Activated CD8-positive, alpha-beta memory T cell treated with anti-CD3 and anti-CD28 coated beads for 36 hours (primary cell): Measurements from ENCODE around the gene UNKL. TPM values are rescaled to one million over a fixed set of nuclear protein-coding genes. Genes with fewer than 3 reads are reported as not detected.

Experiments
- CTCF ChIA-PET: fragments of 350-600 bp; sonication (Branson Sonifier 250); formaldehyde crosslinking; loops from one replicate; lab custom pipeline; 2021; ENCODE audit warnings: antibody characterized with exemption; lab: Charles Lee
- POLR2A ChIA-PET: fragments of 350-600 bp; sonication (Branson Sonifier 250); formaldehyde crosslinking; loops from one replicate; lab custom pipeline; 2021; ENCODE audit warnings: antibody characterized with exemption; lab: Charles Lee
- total RNA-seq, 2 experiments: library from RNA; stranded (reverse); gene quantifications; one replicate each; pipeline ENCODE4 v1.2.3, GENCODE V29; 2021

Gene UNKL
- total RNA-seq, 2 experiments from 2014 or later = 35.7 to 36.0 TPM

DNA sequence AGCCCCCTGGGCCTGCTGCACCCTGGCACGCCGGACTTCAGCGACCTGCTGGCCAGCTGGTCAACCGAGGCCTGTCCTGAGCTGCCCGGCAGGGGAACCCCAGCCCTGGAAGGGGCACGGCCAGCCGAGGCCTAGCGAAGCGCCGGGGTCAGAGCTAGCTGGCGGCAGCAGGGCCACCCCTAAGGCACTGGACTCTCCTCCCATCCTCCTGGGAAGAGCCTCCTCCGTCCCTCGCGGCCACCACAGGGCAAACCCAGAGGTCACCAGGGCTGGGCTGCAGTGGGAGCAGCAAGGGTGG, 18.7 kb upstream of the UNKL start:
- POLR2A ChIA-PET = no interaction called here
- CTCF ChIA-PET = interaction anchor here (1.2 kb wide), 1 partner anchor 59 kb away, joined by 3 read pairs; no protein-coding TSS in a partner anchor

DNA sequence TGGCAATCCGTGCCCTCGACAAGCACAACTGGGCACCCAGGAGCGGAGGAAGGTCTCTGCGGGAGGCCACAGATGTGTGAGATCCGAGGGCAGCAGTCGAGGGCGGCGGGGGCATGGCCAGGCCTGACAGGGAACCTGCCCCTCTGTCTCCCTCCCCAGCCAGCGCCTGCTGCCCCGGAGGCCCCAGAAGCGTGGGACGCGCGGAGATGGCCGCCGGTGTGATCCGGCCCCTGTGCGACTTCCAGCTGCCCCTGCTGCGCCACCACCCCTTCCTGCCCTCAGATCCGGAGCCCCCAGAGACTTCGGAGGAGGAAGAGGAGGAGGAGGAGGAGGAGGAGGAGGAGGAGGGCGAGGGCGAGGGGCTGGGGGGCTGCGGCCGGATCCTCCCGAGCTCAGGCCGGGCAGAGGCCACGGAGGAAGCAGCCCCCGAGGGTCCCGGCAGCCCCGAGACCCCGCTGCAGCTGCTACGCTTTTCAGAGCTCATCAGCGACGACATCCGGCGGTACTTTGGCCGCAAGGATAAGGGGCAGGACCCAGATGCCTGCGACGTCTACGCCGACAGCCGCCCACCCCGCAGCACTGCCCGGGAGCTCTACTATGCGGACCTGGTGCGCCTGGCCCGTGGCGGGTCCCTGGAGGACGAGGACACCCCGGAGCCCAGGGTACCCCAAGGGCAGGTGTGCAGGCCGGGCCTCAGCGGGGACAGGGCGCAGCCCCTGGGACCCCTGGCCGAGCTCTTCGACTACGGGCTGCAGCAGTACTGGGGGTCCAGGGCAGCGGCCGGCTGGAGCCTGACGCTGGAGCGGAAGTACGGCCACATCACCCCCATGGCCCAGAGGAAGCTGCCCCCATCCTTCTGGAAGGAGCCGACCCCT, 18.1 kb upstream of the UNKL start:
- POLR2A ChIA-PET = no interaction called here
- CTCF ChIA-PET = interaction anchor here (1.2 kb wide), 1 partner anchor 60 kb away, joined by 3 read pairs; no protein-coding TSS in a partner anchor

DNA sequence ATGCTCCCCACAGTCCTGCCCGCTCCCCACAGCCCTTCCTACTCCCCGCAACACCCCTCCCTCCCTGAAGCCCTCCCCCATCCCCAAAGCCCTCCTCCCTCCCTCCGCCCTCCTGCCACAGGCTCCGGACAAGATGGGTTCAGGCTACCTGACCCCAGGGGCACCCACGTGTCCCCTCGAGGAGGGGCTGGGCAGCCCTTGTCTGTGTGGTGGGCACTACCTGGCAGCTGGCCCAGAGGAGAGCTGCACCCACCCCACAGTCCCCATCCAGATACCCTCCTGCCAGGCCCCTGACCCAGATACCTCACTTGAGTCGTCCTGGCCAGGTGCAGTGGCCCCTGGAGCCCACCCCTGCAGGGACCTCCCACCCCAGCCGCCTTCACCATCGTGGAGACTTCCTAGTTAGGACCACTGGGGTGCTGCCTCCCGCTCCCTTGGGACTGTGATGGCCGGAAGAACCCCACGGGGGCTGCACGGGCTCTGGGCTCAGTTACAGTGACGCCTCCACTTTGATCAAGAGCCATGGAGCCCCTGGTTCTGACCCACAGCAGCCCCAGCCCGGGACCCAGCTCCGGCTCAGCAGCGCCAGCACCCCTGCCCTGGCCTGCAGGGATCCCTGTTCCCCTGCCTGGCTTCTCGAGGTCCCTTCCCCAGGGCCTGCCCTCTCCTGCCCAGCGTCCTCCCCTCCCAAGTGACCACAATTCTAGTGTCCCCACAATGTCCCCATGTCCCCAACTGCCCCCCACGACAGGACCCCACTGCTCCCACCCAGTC, 17.2 kb upstream of the UNKL start:
- ChIA-PET POLR2A (no interaction called here), CTCF (interaction anchor here (0.5 kb wide), 1 partner anchor 41 kb away, joined by 3 read pairs; no protein-coding TSS in a partner anchor)

DNA sequence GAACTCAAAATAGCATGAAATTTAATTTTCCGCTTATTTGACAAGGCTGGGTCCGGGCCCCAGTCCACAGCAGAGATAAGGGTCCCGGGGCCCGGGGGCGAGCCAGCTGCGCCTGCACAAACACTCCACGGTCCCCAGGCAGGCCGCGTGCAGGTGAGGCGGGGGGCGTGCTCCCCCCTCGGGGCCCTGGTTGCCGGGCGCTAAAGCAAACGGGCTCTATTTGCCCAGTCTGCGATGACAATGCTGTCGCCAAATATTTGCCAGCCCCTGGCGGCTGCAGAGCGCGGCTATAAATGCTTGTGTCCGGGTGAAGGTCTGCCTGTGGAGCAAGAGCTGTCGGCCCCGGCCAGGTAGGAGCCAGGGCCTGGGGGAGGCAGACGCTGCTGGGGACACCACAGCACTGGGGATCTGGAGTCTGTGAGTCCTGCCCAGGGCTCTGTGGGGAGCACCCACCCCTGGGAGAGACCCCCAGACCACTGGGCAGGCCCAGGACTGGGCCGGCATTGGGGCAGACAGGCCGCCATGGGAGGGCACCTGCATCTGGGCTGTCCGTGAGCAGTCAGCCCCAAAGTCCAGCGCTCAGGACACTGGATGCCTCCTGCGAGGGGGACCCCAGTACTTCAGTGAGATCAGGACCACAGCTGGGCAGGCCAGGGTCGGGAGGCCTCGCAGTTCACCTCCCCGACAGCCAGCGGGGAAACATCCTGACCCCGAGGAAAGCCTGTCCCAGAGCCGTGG, 16.4 kb upstream of the UNKL start, which contains the start of gene PERCC1:
Gene PERCC1, plus strand, starts transcription at position 320 of the 738 bp plus-strand sequence. CDS start 1,516 bp downstream, outside the sequence.
- CTCF ChIA-PET = interaction anchor here (0.5 kb wide), 1 partner anchor 42 kb away, joined by 3 read pairs; no protein-coding TSS in a partner anchor

DNA sequence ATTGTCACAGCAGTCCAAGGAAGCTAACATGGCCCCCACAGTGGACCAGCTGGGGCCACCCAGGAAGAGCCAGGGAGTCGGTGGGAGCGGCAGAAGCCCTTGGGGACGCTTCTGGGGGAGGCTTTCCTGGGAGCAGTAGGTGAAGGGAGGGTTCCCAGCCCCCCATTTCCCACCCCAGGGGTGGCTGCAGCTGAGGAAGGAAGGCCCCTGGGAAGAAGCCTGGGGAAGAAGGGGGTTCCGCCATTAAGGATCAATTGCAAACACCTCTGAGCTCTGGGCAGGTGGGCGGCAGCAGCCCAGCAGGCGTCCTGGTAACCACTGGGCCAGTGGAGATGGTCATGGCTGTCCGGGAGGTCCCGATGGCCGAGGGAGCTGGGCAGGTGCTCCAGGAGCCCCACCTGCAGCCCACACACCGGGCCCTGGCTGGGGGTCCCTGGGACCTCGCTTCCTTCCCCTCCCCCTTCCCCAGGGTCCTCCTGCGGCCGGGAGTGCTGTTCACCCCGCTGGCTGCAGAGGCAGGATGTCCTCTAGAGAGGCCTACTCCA, 15.8 kb upstream of the UNKL start:
- POLR2A ChIA-PET = interaction anchor here (0.5 kb wide), 1 partner anchor 127 kb away, joined by 3 read pairs; no protein-coding TSS in a partner anchor
- CTCF ChIA-PET = interaction anchor here (1.3 kb wide), 1 partner anchor 242 kb away, joined by 3 read pairs; no protein-coding TSS in a partner anchor

More for the DNA sequence above, 16.4 kb upstream of the UNKL start, which contains the start of gene PERCC1:
- POLR2A ChIA-PET = no interaction called here

DNA sequence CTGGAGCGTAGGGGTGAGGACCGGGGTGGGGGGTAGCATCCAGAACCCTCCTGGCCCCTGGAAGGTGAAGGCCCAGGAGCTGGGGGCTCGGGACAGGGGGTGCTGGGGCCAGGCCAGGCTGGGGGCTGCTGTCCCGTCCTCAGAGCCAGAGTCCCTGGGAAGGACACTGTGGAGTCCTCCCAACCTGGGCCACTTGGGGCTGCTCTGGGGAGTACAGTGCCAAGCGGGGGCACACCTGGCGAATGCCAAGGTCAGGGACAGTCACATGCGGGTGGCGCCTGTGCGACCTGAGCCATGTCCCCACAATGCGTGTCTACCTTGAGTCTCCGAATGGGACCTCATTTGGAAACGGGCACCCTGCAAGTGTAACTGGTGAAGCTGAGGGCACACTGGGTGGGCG, 15.1 kb upstream of the UNKL start:
- POLR2A ChIA-PET = no interaction called here

DNA sequence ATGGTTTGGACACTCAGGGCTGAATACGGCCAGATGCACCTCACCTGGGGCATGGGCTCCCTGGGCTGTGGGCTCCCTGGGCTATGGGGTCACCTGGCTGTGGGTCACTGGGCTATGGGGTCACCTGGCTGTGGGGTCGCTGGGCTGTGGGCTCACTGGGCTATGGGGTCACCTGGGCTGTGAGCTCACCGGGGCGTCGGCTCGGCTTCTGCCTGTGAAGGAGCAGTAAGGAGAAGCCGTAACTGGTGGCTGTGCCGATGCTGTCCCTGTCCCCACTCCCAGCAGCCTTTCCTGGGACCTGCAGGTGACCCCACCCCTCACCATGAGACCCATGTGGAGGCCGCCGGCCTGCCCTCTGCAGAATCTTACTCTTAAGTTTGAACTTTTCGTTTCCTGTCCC, 14.5 kb upstream of the UNKL start:
- ChIA-PET CTCF (interaction anchor here (0.8 to 1.7 kb wide), 3 partner anchors 60 to 249 kb away, joined by 3 to 5 read pairs (median 3); partner anchors contain the start of gene JPT2), POLR2A (no interaction called here)

More for the DNA sequence above, 15.1 kb upstream of the UNKL start:
- CTCF ChIA-PET = interaction anchor here (0.8 to 1.7 kb wide), 3 partner anchors 60 to 248 kb away, joined by 3 to 5 read pairs (median 3); partner anchors contain the start of gene JPT2

DNA sequence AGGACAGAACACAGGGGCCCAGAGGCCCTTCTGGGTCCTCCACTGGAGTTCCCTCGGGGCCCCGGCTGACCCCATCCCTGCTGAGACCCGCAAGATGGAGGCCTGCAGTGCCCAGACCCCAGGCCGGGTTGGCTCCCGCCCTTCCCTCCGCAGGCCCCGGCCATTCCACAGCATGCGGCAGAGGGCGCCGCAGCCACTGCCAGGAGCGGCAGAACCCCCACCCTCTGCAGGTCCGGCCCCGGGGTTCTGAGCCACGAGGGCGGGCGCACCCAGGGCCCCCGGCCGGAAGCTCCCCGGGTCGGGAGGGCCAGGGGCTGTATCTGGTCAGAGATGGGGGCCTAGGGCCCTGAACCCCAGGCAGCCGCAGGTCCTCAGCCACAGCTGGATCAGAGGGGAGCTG, 14.0 kb upstream of the UNKL start:
- POLR2A ChIA-PET = no interaction called here
- CTCF ChIA-PET = interaction anchor here (1.7 kb wide), 1 partner anchor 249 kb away, joined by 5 read pairs; the partner anchor contains the start of gene JPT2

DNA sequence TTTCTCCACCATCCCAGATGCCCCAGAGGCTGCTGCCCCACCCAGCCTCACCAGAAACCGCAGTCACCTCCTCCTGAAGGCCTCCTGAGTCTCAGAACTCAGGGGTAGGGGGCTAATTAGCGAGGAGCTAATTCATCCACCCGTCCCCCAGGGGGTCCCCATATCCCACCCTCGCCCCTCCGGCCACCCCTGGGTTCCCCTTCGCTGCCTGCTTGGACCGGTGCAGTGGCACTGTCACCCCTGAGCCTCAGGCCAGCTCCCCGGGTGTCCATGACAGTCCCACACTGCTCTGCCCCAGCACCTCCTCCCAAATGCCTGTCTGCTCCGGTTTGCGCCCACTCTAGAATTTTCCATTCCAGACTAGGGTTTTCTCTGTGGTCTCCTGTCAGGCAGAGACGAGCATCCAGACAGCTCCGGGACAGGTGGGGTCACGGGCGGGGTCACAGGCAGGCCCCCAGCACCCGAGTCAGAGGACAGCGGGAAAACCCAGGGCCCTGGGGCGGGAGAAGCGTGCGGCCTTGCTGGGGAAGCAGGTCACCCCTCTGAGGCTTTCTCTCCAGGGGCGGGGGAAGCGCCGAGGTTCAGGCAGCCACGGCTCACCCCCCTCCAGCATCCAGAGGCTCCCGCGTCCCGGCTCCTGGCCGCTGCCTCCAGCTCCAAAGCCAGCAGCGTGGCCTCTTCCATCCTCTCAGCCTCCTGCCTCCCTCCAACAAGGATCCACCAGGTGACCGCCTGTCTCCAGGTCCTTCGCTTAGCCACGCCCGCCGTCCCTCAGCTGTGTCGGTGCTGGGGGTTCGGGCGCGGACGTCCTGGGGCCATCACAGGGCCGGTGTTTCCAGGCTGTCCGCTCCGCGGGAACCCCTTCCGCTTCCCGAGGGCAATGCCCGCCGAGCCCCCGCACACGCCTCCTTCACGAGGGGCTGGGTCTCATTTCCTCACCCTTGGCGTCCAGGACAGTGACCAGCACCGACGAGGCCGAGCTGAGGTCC, 13.3 kb upstream of the UNKL start:
- ChIA-PET CTCF (interaction anchor here (1.7 kb wide), 1 partner anchor 250 kb away, joined by 5 read pairs; the partner anchor contains the start of gene JPT2), POLR2A (no interaction called here)

DNA sequence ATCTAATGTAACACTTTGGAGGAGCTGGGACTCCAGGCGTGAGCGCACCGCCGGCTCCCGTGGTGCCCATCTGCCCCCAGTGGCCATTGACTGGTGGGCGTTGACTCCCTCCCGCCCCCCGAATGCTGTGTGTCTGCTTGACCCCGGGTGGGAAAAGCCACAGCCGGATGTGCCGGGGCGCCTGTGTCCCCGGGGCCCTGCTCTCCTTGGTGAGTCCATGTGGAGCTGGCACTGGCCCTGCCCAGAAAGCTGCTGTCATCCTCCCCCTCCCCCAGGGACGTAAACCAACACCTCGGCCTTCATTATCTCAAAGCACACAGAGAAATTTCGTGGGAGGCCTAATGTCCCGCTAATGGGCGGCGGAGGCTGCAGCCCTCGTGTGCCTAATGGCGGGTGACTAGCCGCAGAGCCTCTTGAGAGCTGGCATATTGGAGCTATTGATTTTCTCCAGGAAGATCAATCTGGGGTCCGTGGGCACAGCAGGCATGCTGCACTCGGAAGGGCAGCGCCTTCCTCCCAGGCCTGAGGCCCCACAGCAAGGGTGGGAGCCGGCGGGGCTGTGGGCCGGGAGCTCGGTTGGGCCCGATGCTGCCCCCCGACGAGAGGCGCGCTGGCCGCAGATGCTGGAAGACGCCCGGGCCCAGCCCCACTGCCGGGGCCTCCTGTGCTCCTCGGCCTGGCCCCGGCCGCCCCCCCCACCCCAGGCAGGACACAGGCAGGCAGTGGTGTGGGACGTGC, 12.4 kb upstream of the UNKL start:
- CTCF ChIA-PET = no interaction called here

DNA sequence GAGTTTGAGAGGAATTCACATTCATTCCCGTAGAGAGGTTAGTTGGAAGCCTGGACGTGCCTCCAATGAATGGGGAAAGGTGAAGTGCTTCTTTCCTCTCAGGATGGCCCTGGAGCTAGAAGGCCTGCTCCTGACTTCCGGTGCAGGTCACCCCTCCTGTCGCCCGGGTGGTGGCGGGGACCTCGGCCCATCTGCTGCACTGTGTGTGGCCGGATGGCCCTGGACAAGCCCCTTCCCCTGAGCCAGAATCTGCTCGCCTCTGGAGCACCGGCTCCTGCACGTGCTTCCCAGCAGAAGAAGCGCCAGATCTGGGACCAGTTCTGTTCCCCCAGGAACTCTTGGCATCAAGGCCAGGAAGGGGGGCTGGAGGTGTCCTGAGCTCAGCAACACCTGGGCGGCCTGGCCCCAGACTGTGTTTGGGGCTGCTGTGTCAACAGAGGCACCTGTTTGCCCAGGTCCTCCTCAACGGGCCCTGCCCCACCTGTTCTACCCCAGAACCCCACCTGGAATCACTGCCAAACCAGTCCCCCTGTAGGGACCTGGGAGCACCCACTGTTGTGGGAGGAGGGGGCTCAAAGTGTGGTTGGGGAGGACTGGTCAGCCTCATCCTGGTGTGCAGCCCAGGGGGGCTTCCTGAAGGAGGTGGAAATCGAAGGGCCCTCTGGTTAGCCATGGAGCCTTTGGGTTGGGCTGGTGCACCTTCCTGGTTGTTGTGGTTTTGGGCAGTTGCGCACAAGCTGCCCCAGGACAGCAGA, 11.3 kb upstream of the UNKL start:
- ChIA-PET POLR2A (no interaction called here), CTCF (no interaction called here)

More for the DNA sequence above, 12.4 kb upstream of the UNKL start:
- POLR2A ChIA-PET = no interaction called here

DNA sequence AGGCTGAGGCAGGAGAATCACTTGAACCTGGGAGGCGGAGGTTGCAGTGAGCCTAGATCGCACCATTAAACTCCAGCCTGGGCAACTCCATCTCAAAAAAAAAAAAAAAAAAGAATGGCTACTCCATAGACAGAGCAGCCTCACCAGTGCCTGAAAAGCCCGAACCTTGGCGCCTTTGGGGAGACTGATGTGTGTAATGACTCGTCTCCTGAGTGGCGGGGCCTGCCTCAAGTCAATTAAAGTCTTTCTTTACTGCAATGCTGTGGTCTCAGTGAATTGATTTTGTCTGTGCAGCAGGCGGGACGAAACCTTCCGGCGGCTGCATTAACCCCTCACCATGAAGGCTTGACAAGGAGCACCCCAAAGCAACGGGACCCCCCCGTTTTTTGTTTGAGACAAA, 9.5 kb upstream of the UNKL start:
- ChIA-PET CTCF (no interaction called here), POLR2A (no interaction called here)

DNA sequence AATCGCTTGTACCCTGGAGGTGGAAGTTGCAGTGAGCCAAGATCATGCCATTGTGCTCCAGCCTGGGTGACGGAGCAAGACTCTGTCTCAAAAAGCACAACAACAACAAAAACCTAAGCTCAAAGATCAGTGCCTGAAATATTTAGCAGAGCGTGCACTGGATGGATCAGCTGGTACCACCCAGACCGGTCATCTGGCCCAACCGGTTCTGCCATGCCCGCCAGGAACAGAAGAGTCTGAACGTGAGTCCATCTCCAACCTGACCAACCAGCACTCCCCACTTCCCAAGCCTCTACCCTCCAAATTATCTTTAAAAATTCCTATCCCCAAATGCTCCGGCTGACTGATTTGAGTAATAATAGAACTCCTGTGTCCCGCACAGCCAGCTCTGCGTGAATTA, 7.6 kb upstream of the UNKL start:
- POLR2A ChIA-PET = interaction anchor here (0.7 to 0.8 kb wide), 2 partner anchors 25 to 42 kb away, joined by 3 to 4 read pairs; no protein-coding TSS in a partner anchor
- CTCF ChIA-PET = interaction anchor here (1.4 to 1.9 kb wide), 2 partner anchors 10 to 58 kb away, joined by 4 to 5 read pairs; no protein-coding TSS in a partner anchor

DNA sequence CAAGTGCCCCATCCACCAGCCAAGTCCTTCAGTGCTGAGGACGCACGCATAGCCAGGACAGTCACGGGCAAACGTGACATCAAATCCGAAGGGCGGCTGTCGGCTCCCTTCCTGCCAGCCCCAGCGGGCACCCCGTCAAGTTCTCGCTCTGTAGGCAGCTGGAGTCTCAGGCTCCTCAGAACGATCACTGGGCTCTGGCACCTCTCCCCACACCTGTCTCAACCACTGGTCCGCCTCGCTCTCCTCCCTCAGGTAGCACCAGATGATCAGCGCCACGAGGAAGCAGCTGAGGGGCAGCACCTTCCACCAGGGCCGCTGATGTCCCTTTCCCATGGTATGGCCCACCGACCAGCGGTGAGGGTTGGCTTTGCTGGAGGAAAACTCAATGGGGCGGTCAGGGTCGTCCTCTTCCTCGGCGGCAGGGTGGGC, 5.6 kb upstream of the UNKL start:
- POLR2A ChIA-PET = interaction anchor here (0.7 to 1.9 kb wide), 5 partner anchors 12 to 545 kb away, joined by 3 to 8 read pairs (median 7); partner anchors contain the start of genes NUBP2, RPS2, SPSB3 and TELO2
- CTCF ChIA-PET = interaction anchor here (1.2 to 1.9 kb wide), 3 partner anchors 13 to 56 kb away, joined by 3 to 8 read pairs (median 5); no protein-coding TSS in a partner anchor

DNA sequence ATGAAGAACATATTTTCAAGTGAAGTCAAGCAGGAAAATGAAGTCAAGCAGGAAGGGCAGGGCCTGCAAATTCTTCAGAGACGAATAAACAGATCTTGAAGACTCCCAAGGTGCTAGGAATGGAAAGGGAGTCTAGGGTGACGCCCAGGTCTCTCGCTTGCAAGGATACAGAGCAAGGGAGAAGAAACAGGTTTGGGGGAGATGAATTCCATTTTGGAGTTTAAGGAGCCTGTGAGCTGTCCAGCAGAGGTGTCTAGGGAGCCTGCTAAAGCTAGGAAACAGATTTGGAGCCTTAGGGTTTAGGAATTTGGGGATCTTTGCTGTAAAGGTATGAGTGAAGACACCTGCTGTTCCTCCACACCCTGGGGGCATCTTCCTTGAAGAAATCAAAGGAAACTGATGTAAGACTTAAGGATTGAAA, 2.0 kb upstream of the UNKL start:
- POLR2A ChIA-PET = interaction anchor here (0.6 kb wide), 3 partner anchors 81 to 688 kb away, joined by 3 read pairs; no protein-coding TSS in a partner anchor
- CTCF ChIA-PET = interaction anchor here (0.7 kb wide), 1 partner anchor 89 kb away, joined by 4 read pairs; no protein-coding TSS in a partner anchor
